WTC11 (cell line): ENCODE results near the gene FAM151A. TPM values are rescaled to one million over a fixed set of nuclear protein-coding genes. Genes with fewer than 3 reads are reported as not detected.

Experiments used
- ATAC-seq: fragments of 200-7000 bp; cut with Tn5 transposase; 2 replicates; pipeline ENCODE4 v1.10.0; 2021; ENCODE audit warnings: mild to moderate bottlenecking, moderate library complexity
- CTCF ChIA-PET: fragments of 300-600 bp; sonication (Branson Sonifier 250); formaldehyde crosslinking; loops from one replicate; lab custom pipeline; 2021; ENCODE audit warnings: antibody characterized with exemption; lab: Charles Lee
- POLR2A ChIA-PET: fragments of 350-600 bp; sonication (Branson Sonifier 250); formaldehyde crosslinking; loops from one replicate; lab custom pipeline; 2021; ENCODE audit warnings: antibody characterized with exemption; lab: Charles Lee
- DNase-seq: peaks from one replicate; pipeline ENCODE4 v3.0.0; 2021; ENCODE audit warnings: low spot score
- H3K27ac Mint-ChIP-seq: 2 replicates; pipeline ENCODE4 v1.8.0; 2021; ENCODE audit warnings: mixed read lengths
- H3K27me3 Mint-ChIP-seq: 2 replicates; pipeline ENCODE4 v1.8.0; 2021; ENCODE audit warnings: low read depth, mild to moderate bottlenecking, moderate library complexity, mixed read lengths
- H3K36me3 Mint-ChIP-seq: 2 replicates; pipeline ENCODE4 v1.8.0; 2021; ENCODE audit warnings: mixed read lengths
- H3K4me1 Mint-ChIP-seq: 2 replicates; pipeline ENCODE4 v1.8.0; 2022; ENCODE audit warnings: mixed read lengths
- H3K4me3 Mint-ChIP-seq: 2 replicates; pipeline ENCODE4 v1.8.0; 2021; ENCODE audit warnings: mild to moderate bottlenecking, moderate library complexity, mixed read lengths
- H3K9me3 Mint-ChIP-seq: 2 replicates; pipeline ENCODE4 v1.8.0; 2021; ENCODE audit warnings: mixed read lengths
- CBFB ChIP-seq: sonication (generic); formaldehyde crosslinking; IDR thresholded peaks from 2 replicates; pipeline ENCODE4 v1.8.1; 2022; ENCODE audit warnings: mild to moderate bottlenecking, low read depth, missing genetic modification reagents
- EMX1 ChIP-seq: fragments of 250-450 bp; sonication (Bioruptor Pico); IDR thresholded peaks from 2 replicates; pipeline ENCODE4 v1.8.0; 2021; ENCODE audit warnings: mild to moderate bottlenecking
- ESRRA ChIP-seq: sonication (generic); formaldehyde crosslinking; IDR thresholded peaks from 2 replicates; pipeline ENCODE4 v1.8.1; 2022; ENCODE audit warnings: mild to moderate bottlenecking, missing genetic modification reagents, borderline replicate concordance
- ETV6 ChIP-seq: sonication (generic); formaldehyde crosslinking; IDR thresholded peaks from 2 replicates; pipeline ENCODE4 v1.8.1; 2022; ENCODE audit warnings: mild to moderate bottlenecking, missing genetic modification reagents
- FOXP1 ChIP-seq: sonication (generic); formaldehyde crosslinking; IDR thresholded peaks from 2 replicates; pipeline ENCODE4 v1.8.0; 2022; ENCODE audit warnings: missing genetic modification reagents, mild to moderate bottlenecking, moderate library complexity, borderline replicate concordance
- GABPB1 ChIP-seq: sonication (generic); formaldehyde crosslinking; IDR thresholded peaks from 2 replicates; pipeline ENCODE4 v1.8.1; 2023; ENCODE audit warnings: mild to moderate bottlenecking, missing genetic modification reagents
- IRF2 ChIP-seq: sonication (generic); formaldehyde crosslinking; IDR thresholded peaks from 2 replicates; pipeline ENCODE4 v1.8.0; 2022; ENCODE audit warnings: low read depth, missing genetic modification reagents, borderline replicate concordance
- JUN ChIP-seq: sonication (generic); formaldehyde crosslinking; IDR thresholded peaks from 2 replicates; pipeline ENCODE4 v1.8.0; 2023; ENCODE audit warnings: mild to moderate bottlenecking, missing genetic modification reagents
- MXD4 ChIP-seq: fragments of 250-450 bp; sonication (Bioruptor Pico); IDR thresholded peaks from 2 replicates; pipeline ENCODE4 v1.8.0; 2021; ENCODE audit warnings: mild to moderate bottlenecking, moderate library complexity, borderline replicate concordance
- NFYB ChIP-seq: sonication (generic); formaldehyde crosslinking; conservative IDR thresholded peaks from 2 replicates; pipeline ENCODE4 v1.8.0; 2022; ENCODE audit warnings: low read depth, missing genetic modification reagents
- RELA ChIP-seq: sonication (generic); formaldehyde crosslinking; IDR thresholded peaks from 2 replicates; pipeline ENCODE4 v1.8.1; 2022; ENCODE audit warnings: missing genetic modification reagents, mild to moderate bottlenecking, borderline replicate concordance
- TP53 ChIP-seq: sonication (generic); formaldehyde crosslinking; IDR thresholded peaks from 2 replicates; pipeline ENCODE4 v1.8.1; 2023; ENCODE audit warnings: mild to moderate bottlenecking, missing genetic modification reagents
- ZNF121 ChIP-seq: sonication (generic); formaldehyde crosslinking; IDR thresholded peaks from 2 replicates; pipeline ENCODE4 v1.8.0; 2023; ENCODE audit warnings: missing genetic modification reagents
- ZNF317 ChIP-seq: sonication (generic); formaldehyde crosslinking; IDR thresholded peaks from 2 replicates; pipeline ENCODE4 v1.8.1; 2023; ENCODE audit warnings: low read depth, mild to moderate bottlenecking, moderate library complexity, missing genetic modification reagents, borderline replicate concordance
- total RNA-seq: library from RNA; stranded (reverse); gene quantifications from 3 replicates; pipeline ENCODE4 v1.2.3, GENCODE V29; 2021
- TF ChIP-seq, protein P1 (sequence below): fragments of 200-600 bp; IDR thresholded peaks from 2 replicates; pipeline ENCODE4 v1.8.0; 2022; ENCODE audit warnings: antibody characterized with exemption
- TF ChIP-seq, protein P2 (sequence below): sonication (generic); formaldehyde crosslinking; IDR thresholded peaks from 2 replicates; pipeline ENCODE4 v1.8.0; 2023; ENCODE audit warnings: mild to moderate bottlenecking, missing genetic modification reagents
- TF ChIP-seq, protein P3 (sequence below): sonication (generic); formaldehyde crosslinking; IDR thresholded peaks from 2 replicates; pipeline ENCODE4 v1.8.1; 2023; ENCODE audit warnings: mild to moderate bottlenecking, missing genetic modification reagents, moderate library complexity
- TF ChIP-seq, protein P4 (sequence below): sonication (generic); formaldehyde crosslinking; IDR thresholded peaks from 2 replicates; pipeline ENCODE4 v1.8.1; 2022; ENCODE audit warnings: low read depth, missing genetic modification reagents, borderline replicate concordance
- TF ChIP-seq, protein P5 (sequence below): sonication (generic); formaldehyde crosslinking; IDR thresholded peaks from 2 replicates; pipeline ENCODE4 v1.8.1; 2023; ENCODE audit warnings: mild to moderate bottlenecking, missing genetic modification reagents

FAM151A gene
- total RNA-seq, 1 experiment from 2014 or later = 0.11 TPM

DNA sequence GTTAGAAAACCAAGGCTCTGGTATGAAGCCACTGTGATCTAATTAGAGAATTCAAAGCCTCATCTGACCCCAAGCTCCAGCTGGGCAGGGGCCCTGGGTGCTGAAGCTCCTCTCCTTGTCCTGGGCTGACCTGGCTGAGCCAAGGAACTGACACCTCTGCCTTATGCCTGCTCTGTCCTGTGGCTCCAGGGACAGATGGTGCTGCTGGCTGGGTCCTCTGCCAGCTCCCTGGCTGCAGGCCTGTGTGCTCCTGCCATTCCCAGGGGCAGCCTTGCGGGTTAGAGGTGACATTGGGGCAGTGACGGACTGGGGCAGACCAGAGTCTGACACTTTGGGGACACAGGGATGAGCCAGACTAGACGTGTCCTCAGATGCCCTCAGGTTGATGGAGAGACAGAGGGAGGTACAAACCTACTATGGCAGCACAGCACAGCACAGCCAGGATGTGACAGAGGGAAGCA is 63.5 kb downstream of the FAM151A start:
- TF ChIP-seq TP53 (CRISPR knock-in tag) = no peak
- TF ChIP-seq GABPB1 = no peak
- no peak for TF ChIP-seq MXD4 (CRISPR knock-in tag)
- TF ChIP-seq, protein P1, sequence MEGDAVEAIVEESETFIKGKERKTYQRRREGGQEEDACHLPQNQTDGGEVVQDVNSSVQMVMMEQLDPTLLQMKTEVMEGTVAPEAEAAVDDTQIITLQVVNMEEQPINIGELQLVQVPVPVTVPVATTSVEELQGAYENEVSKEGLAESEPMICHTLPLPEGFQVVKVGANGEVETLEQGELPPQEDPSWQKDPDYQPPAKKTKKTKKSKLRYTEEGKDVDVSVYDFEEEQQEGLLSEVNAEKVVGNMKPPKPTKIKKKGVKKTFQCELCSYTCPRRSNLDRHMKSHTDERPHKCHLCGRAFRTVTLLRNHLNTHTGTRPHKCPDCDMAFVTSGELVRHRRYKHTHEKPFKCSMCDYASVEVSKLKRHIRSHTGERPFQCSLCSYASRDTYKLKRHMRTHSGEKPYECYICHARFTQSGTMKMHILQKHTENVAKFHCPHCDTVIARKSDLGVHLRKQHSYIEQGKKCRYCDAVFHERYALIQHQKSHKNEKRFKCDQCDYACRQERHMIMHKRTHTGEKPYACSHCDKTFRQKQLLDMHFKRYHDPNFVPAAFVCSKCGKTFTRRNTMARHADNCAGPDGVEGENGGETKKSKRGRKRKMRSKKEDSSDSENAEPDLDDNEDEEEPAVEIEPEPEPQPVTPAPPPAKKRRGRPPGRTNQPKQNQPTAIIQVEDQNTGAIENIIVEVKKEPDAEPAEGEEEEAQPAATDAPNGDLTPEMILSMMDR = no peak
- TF ChIP-seq ZNF121 (CRISPR knock-in tag) = no peak
- no peak for TF ChIP-seq ESRRA (CRISPR knock-in tag)
- no peak for TF ChIP-seq FOXP1
- TF ChIP-seq, protein P2, sequence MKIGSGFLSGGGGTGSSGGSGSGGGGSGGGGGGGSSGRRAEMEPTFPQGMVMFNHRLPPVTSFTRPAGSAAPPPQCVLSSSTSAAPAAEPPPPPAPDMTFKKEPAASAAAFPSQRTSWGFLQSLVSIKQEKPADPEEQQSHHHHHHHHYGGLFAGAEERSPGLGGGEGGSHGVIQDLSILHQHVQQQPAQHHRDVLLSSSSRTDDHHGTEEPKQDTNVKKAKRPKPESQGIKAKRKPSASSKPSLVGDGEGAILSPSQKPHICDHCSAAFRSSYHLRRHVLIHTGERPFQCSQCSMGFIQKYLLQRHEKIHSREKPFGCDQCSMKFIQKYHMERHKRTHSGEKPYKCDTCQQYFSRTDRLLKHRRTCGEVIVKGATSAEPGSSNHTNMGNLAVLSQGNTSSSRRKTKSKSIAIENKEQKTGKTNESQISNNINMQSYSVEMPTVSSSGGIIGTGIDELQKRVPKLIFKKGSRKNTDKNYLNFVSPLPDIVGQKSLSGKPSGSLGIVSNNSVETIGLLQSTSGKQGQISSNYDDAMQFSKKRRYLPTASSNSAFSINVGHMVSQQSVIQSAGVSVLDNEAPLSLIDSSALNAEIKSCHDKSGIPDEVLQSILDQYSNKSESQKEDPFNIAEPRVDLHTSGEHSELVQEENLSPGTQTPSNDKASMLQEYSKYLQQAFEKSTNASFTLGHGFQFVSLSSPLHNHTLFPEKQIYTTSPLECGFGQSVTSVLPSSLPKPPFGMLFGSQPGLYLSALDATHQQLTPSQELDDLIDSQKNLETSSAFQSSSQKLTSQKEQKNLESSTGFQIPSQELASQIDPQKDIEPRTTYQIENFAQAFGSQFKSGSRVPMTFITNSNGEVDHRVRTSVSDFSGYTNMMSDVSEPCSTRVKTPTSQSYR (CRISPR knock-in tag) = no peak
- TF ChIP-seq JUN (CRISPR knock-in tag) = no peak
- no peak for TF ChIP-seq ETV6
- TF ChIP-seq, protein P3, sequence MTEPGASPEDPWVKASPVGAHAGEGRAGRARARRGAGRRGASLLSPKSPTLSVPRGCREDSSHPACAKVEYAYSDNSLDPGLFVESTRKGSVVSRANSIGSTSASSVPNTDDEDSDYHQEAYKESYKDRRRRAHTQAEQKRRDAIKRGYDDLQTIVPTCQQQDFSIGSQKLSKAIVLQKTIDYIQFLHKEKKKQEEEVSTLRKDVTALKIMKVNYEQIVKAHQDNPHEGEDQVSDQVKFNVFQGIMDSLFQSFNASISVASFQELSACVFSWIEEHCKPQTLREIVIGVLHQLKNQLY (CRISPR knock-in tag) = no peak
- TF ChIP-seq, protein P4, sequence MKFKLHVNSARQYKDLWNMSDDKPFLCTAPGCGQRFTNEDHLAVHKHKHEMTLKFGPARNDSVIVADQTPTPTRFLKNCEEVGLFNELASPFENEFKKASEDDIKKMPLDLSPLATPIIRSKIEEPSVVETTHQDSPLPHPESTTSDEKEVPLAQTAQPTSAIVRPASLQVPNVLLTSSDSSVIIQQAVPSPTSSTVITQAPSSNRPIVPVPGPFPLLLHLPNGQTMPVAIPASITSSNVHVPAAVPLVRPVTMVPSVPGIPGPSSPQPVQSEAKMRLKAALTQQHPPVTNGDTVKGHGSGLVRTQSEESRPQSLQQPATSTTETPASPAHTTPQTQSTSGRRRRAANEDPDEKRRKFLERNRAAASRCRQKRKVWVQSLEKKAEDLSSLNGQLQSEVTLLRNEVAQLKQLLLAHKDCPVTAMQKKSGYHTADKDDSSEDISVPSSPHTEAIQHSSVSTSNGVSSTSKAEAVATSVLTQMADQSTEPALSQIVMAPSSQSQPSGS (CRISPR knock-in tag) = no peak
- no peak for TF ChIP-seq IRF2
- no peak for TF ChIP-seq NFYB (CRISPR knock-in tag)
- TF ChIP-seq RELA (CRISPR knock-in tag) = no peak
- no peak for TF ChIP-seq EMX1
- TF ChIP-seq, protein P5, sequence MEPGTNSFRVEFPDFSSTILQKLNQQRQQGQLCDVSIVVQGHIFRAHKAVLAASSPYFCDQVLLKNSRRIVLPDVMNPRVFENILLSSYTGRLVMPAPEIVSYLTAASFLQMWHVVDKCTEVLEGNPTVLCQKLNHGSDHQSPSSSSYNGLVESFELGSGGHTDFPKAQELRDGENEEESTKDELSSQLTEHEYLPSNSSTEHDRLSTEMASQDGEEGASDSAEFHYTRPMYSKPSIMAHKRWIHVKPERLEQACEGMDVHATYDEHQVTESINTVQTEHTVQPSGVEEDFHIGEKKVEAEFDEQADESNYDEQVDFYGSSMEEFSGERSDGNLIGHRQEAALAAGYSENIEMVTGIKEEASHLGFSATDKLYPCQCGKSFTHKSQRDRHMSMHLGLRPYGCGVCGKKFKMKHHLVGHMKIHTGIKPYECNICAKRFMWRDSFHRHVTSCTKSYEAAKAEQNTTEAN (CRISPR knock-in tag) = no peak
- TF ChIP-seq CBFB = no peak
- TF ChIP-seq ZNF317 (CRISPR knock-in tag) = no peak
- Mint-ChIP-seq H3K4me1 (peaks cover 7% of the 10 kb centered on the region), H3K27ac (no peak overlapping the region), H3K36me3 (peaks cover 7% of the 10 kb centered on the region; the same call in 1 of the 2 replicates), H3K4me3 (no peak overlapping the region), H3K9me3 (peaks cover 11% of the 10 kb centered on the region), H3K27me3 (no peaks in the 10 kb centered on the region; the same call in 1 of the 2 replicates)
- DNase-seq = no peak
- POLR2A ChIA-PET = no interaction called here
- ATAC-seq = no peak
- CTCF ChIA-PET = interaction anchor here (0.9 to 2.7 kb wide), 2 partner anchors 12 kb away, joined by 3 to 16 read pairs; partner anchors contain the start of gene ACOT11

Other genes starting within 250 kb of the FAM151A start
- 98.8 to 115 TPM (median 105 TPM) in 3 replicates for gene SSBP3, start 217.1 kb downstream of the FAM151A start, total RNA-seq
- 3.8 to 4.4 TPM (median 4.2 TPM) in 3 replicates for gene ACOT11, start 75.3 kb downstream of the FAM151A start, total RNA-seq
- gene MROH7, start 18.3 kb upstream of the FAM151A start, total RNA-seq = 0.13 to 0.44 TPM (median 0.41 TPM) in 3 replicates
- gene TTC4, start 92.3 kb upstream of the FAM151A start, total RNA-seq = 18.8 to 21.6 TPM (median 21.4 TPM) in 3 replicates
- 11.5 to 12.1 TPM (median 12.1 TPM) in 3 replicates for gene PARS2, start 141.0 kb upstream of the FAM151A start, total RNA-seq
- gene TTC22, start 177.8 kb upstream of the FAM151A start, total RNA-seq = 0.63 to 0.99 TPM (median 0.69 TPM) in 3 replicates